K562 (cell line): ENCODE results near the gene BLTP3B. TPM values are rescaled to one million over a fixed set of nuclear protein-coding genes. Genes with fewer than 3 reads are reported as not detected.

ENCODE experiments used
- ATAC-seq: fragments of 200-7000 bp; cut with Tn5 transposase; 3 replicates; pipeline ENCODE4 v1.9.1; 2020; ENCODE audit warnings: moderate library complexity
- BruUV-seq: library from RNA; stranded (reverse); fragments of 400-500 nt; replicated peaks from 2 replicates; lab custom pipeline; 2021; lab: Mats Ljungman, UMichigan
- CTCF ChIA-PET: fragments of 300-600 bp; formaldehyde crosslinking; extraction: SDS; loops from one replicate; lab custom pipeline; 2021; ENCODE audit warnings: low intra/inter-chr PET ratio; lab: Yijun Ruan, JAX
- POLR2A ChIA-PET: fragments of 300-600, 350-650 bp; sonication (Branson Sonifier 250); formaldehyde crosslinking; extraction: SDS; loops from one replicate; lab custom pipeline; 2021; ENCODE audit warnings: antibody characterized with exemption, inconsistent platforms; lab: Yijun Ruan, JAX
- DNase-seq, 4 experiments: peaks; one replicate each; pipeline versions ENCODE4 v3.0.0 to v3.0.0-alpha.2; 2011 to 2018; ENCODE audit warnings: low spot score in 3 of 4, mixed read lengths in 3 of 4; ENCODE audit errors: extremely low read depth in 1 of 4
- FAIRE-seq: peaks from 2 replicates; lab custom pipeline; 2011; peaks lifted over from hg19 to GRCh38; lab: Jason Lieb, UNC
- H2AFZ ChIP-seq: 2 replicates; pipeline ENCODE4 v1.6.0; 2011; ENCODE audit warnings: low read depth, low read length, control low read depth, inconsistent platforms
- H3K27ac ChIP-seq: fragments of 200-600 bp; 3 replicates; pipeline ENCODE4 v1.8.0; 2011; ENCODE audit warnings: low read depth, mild to moderate bottlenecking, control low read depth, inconsistent platforms, low read length, moderate library complexity, mixed read lengths; ENCODE audit errors: extremely low read depth
- H3K27me3 ChIP-seq, 2 experiments: fragments of 300-600 bp in 1 of 2; 2 replicates in 1 of 2; 3 replicates in 1 of 2; pipeline versions ENCODE4 v1.6.0 to v1.8.0; 2011; ENCODE audit warnings: inconsistent platforms in 2 of 2, low read length in 2 of 2, mild to moderate bottlenecking in 1 of 2, mixed read lengths in 1 of 2, moderate library complexity in 1 of 2; ENCODE audit not compliant: control insufficient read depth in 2 of 2, insufficient read depth in 2 of 2
- H3K36me3 ChIP-seq: fragments of 300-600 bp; 3 replicates; pipeline ENCODE4 v1.8.0; 2011; ENCODE audit warnings: mild to moderate bottlenecking, low read length, inconsistent platforms; ENCODE audit not compliant: control insufficient read depth, insufficient read depth
- H3K4me1 ChIP-seq, 2 experiments: fragments of 200-600 bp in 1 of 2; replicated peaks in 1 of 2; 2 replicates in 1 of 2; 3 replicates in 1 of 2; pipeline versions ENCODE4 v1.5.1 to v1.8.0; 2011; ENCODE audit warnings: inconsistent platforms in 2 of 2, low read length in 2 of 2, mild to moderate bottlenecking in 1 of 2, mixed read lengths in 1 of 2, moderate library complexity in 1 of 2; ENCODE audit not compliant: control insufficient read depth in 2 of 2, insufficient read depth in 2 of 2
- H3K4me2 ChIP-seq: 2 replicates; pipeline ENCODE4 v1.6.1; 2011; ENCODE audit warnings: low read length, control low read depth, inconsistent platforms, mixed read lengths; ENCODE audit not compliant: insufficient read depth
- H3K4me3 ChIP-seq: fragments of 200-600 bp; sonication (generic), shearing (Covaris generic); 2 replicates; pipeline ENCODE4 v1.5.1; 2016; ENCODE audit warnings: control low read depth, inconsistent platforms
- H3K79me2 ChIP-seq: fragments of 200-600 bp; 3 replicates; pipeline ENCODE4 v1.8.0; 2011; ENCODE audit warnings: low read length, inconsistent platforms; ENCODE audit not compliant: control insufficient read depth, insufficient read depth
- H3K9ac ChIP-seq, 2 experiments: 2 replicates each; pipeline versions ENCODE4 v1.6.0 to v1.6.1; 2011; ENCODE audit warnings: low read depth in 2 of 2, low read length in 2 of 2, control low read depth in 1 of 2, inconsistent platforms in 1 of 2, mild to moderate bottlenecking in 1 of 2, mixed read lengths in 1 of 2; ENCODE audit not compliant: insufficient read depth in 1 of 2
- H3K9me1 ChIP-seq: one replicate; pipeline ENCODE4 v1.6.0; 2011; ENCODE audit warnings: inconsistent platforms, mild to moderate bottlenecking, low read length, moderate library complexity; ENCODE audit not compliant: control insufficient read depth, insufficient read depth
- H3K9me3 ChIP-seq: replicated peaks from 2 replicates; pipeline ENCODE4 v1.5.1; 2011; ENCODE audit warnings: low read depth, low read length, inconsistent platforms; ENCODE audit not compliant: control insufficient read depth, insufficient read depth
- H4K20me1 ChIP-seq: replicated peaks from 2 replicates; pipeline ENCODE4 v1.6.1; 2011; ENCODE audit warnings: low read length, inconsistent platforms, mixed read lengths; ENCODE audit not compliant: control insufficient read depth, insufficient read depth
- ARID3A ChIP-seq: IDR thresholded peaks from 2 replicates; pipeline ENCODE4 v1.6.1; 2012; ENCODE audit warnings: low read depth, low read length, improper control_type of control experiment, borderline replicate concordance
- CCNT2 ChIP-seq: IDR thresholded peaks from 2 replicates; pipeline ENCODE4 v1.6.1; 2011; ENCODE audit warnings: borderline replicate concordance, low read depth, mild to moderate bottlenecking, moderate library complexity, mixed read lengths, low read length; ENCODE audit not compliant: insufficient read length; ENCODE audit errors: extremely low read depth
- COPS2 ChIP-seq: fragments of 450-650 bp; conservative IDR thresholded peaks from 2 replicates; pipeline ENCODE4 v1.6.1; 2016; ENCODE audit warnings: mild to moderate bottlenecking, moderate library complexity
- DPF2 ChIP-seq: fragments of 450-650 bp; IDR thresholded peaks from 2 replicates; pipeline ENCODE4 v1.6.1; 2016
- FOS ChIP-seq: IDR thresholded peaks from 3 replicates; pipeline ENCODE4 v1.6.1; 2011; ENCODE audit not compliant: insufficient read length; ENCODE audit errors: extremely low read depth
- PRPF4 ChIP-seq: fragments of 200-400 bp; formaldehyde crosslinking; IDR thresholded peaks from one replicate; pipeline ENCODE4 v1.6.1; 2017; ENCODE audit warnings: low read length, low read depth, mild to moderate bottlenecking; ENCODE audit not compliant: insufficient read depth, poor library complexity, severe bottlenecking
- SMAD1 ChIP-seq: fragments of 150-350 bp; IDR thresholded peaks from 2 replicates; pipeline ENCODE4 v1.6.1; 2014; ENCODE audit warnings: low read length, low read depth; ENCODE audit not compliant: partially characterized antibody
- SMAD4 ChIP-seq: fragments of 250-450 bp; sonication (Bioruptor Pico); conservative IDR thresholded peaks from 2 replicates; pipeline ENCODE4 v1.8.0; 2021; ENCODE audit warnings: inconsistent platforms, mild to moderate bottlenecking, moderate library complexity
- TFAM ChIP-seq: fragments of 250-450 bp; sonication (Bioruptor Pico); conservative IDR thresholded peaks from 2 replicates; pipeline ENCODE4 v1.5.0; 2021; ENCODE audit warnings: mild to moderate bottlenecking, moderate library complexity
- WHSC1 ChIP-seq: IDR thresholded peaks from one replicate; pipeline ENCODE4 v1.6.1; 2012; ENCODE audit warnings: low read length, control low read depth, inconsistent platforms
- XRCC3 ChIP-seq: fragments of 450-650 bp; IDR thresholded peaks from 2 replicates; pipeline ENCODE4 v1.6.1; 2017; ENCODE audit warnings: mild to moderate bottlenecking, moderate library complexity
- ZC3H8 ChIP-seq: fragments of 450-650 bp; IDR thresholded peaks from 2 replicates; pipeline ENCODE4 v1.6.1; 2017
- ZNF212 ChIP-seq: fragments of 450-650 bp; formaldehyde crosslinking; IDR thresholded peaks from 2 replicates; pipeline ENCODE4 v1.4.0; 2020; ENCODE audit warnings: mild to moderate bottlenecking
- ZNF830 ChIP-seq: fragments of 250-450 bp; sonication (Bioruptor Pico); IDR thresholded peaks from 2 replicates; pipeline ENCODE4 v1.5.0; 2021; ENCODE audit warnings: mild to moderate bottlenecking
- WGBS: fragments of 100-300 bp; shearing (Covaris generic); methylation state at CpG from one replicate; pipeline ENCODE4 v1.1.6; 2016; ENCODE audit warnings: low coverage, mixed read lengths; ENCODE audit not compliant: insufficient coverage; ENCODE audit errors: missing lambda C conversion rate; 5-methylcytosine and 5-hydroxymethylcytosine counted together
- in situ Hi-C: fragments of 300-500 bp; cut with MboI; formaldehyde crosslinking; loops from 4 replicates; pipeline ENCODE4 v1.15.0; 2018; ENCODE audit warnings: inconsistent platforms, mixed read lengths
- intact Hi-C: fragments of 100-400 bp; cut with micrococcal nuclease; formaldehyde crosslinking; loops from 2 replicates; pipeline ENCODE4 v1.14.2; 2022
- polyA plus RNA-seq, 8 experiments: library from polyadenylated mRNA; depleted of rRNA in 4 of 8; stranded (reverse) in 5 of 8; unstranded in 3 of 8; fragments of >200 nt; fragmentation: Nextera tagmentation in 2 of 8; fragmentation: Illumina TruSeq in 1 of 8; extraction: Ambion mirVana in 2 of 8; extraction: Trizol in 1 of 8; gene quantifications; 2 replicates each; pipeline versions ENCODE4 v1.2.1 to v1.2.3, GENCODE V29; 2011 to 2014; ENCODE audit warnings: inconsistent platforms in 1 of 8, missing spikeins in 1 of 8
- total RNA-seq, 7 experiments: library from RNA; depleted of rRNA in 6 of 7; stranded (reverse); fragments of >200 nt in 6 of 7; fragmentation: Illumina TruSeq in 2 of 7; extraction: Trizol in 2 of 7; gene quantifications; 2 replicates each; pipeline versions ENCODE4 v1.2.1 to v1.2.3, GENCODE V29; 2011 to 2021; ENCODE audit warnings: low replicate concordance in 1 of 7
- TF ChIP-seq, protein P1 (sequence below): sonication (generic); formaldehyde crosslinking; IDR thresholded peaks from 2 replicates; pipeline ENCODE4 v1.8.0; 2022; ENCODE audit warnings: mild to moderate bottlenecking, missing genetic modification reagents, borderline replicate concordance
- TF ChIP-seq, protein P2 (sequence below): fragments of 450-650 bp; conservative IDR thresholded peaks from 2 replicates; pipeline ENCODE4 v1.6.1; 2016; ENCODE audit warnings: missing genetic modification characterization, low read depth, mild to moderate bottlenecking, control low read depth, missing compliant biosample characterization

The BLTP3B gene
- total and polyA plus RNA-seq, 9 of the 15 experiments (the other 6 are each of a cell fraction or from before 2014, with no cell fraction given): 3.9 to 27.4 (median 19.7) TPM

GRCh38 chr12:100166232-100166631 lies 23.6 kb upstream of the BLTP3B start:
- BruUV-seq: no TSS peak
- no peaks in the 10 kb centered on the region for H3K36me3 ChIP-seq
- H3K4me3 ChIP-seq: no peak overlapping the region
- H3K79me2 ChIP-seq: no peaks in the 10 kb centered on the region
- no peaks in the 10 kb centered on the region for H3K9me1 ChIP-seq
- H3K4me2 ChIP-seq: no peak overlapping the region
- H3K9ac ChIP-seq: no peak overlapping the region
- intact Hi-C loops: no loop called here
- peaks cover 0 to 5% of the 10 kb centered on the region in 2 experiments; a peak in 3 of 5 replicates for H3K4me1 ChIP-seq
- ChIA-PET POLR2A (interaction anchor here (0.6 to 1.0 kb wide), 2 partner anchors 30 to 1431 kb away, joined by 3 read pairs; no protein-coding TSS in a partner anchor), CTCF (no interaction called here)
- H3K9me3 ChIP-seq: no peaks in the 10 kb centered on the region
- no peak for TF ChIP-seq ARID3A
- no peak for TF ChIP-seq ZC3H8
- TF ChIP-seq PRPF4: no peak
- no peak for TF ChIP-seq ZNF212 (CRISPR knock-in tag)
- TF ChIP-seq, protein P1, sequence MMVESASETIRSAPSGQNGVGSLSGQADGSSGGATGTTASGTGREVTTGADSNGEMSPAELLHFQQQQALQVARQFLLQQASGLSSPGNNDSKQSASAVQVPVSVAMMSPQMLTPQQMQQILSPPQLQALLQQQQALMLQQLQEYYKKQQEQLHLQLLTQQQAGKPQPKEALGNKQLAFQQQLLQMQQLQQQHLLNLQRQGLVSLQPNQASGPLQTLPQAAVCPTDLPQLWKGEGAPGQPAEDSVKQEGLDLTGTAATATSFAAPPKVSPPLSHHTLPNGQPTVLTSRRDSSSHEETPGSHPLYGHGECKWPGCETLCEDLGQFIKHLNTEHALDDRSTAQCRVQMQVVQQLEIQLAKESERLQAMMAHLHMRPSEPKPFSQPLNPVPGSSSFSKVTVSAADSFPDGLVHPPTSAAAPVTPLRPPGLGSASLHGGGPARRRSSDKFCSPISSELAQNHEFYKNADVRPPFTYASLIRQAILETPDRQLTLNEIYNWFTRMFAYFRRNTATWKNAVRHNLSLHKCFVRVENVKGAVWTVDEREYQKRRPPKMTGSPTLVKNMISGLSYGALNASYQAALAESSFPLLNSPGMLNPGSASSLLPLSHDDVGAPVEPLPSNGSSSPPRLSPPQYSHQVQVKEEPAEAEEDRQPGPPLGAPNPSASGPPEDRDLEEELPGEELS (CRISPR knock-in tag): no peak
- no peak for TF ChIP-seq XRCC3
- no peak for TF ChIP-seq ZNF830 (CRISPR knock-in tag)
- TF ChIP-seq DPF2: no peak
- no peak for TF ChIP-seq SMAD1
- no peak for TF ChIP-seq COPS2
- no peak for TF ChIP-seq FOS
- TF ChIP-seq, protein P2, sequence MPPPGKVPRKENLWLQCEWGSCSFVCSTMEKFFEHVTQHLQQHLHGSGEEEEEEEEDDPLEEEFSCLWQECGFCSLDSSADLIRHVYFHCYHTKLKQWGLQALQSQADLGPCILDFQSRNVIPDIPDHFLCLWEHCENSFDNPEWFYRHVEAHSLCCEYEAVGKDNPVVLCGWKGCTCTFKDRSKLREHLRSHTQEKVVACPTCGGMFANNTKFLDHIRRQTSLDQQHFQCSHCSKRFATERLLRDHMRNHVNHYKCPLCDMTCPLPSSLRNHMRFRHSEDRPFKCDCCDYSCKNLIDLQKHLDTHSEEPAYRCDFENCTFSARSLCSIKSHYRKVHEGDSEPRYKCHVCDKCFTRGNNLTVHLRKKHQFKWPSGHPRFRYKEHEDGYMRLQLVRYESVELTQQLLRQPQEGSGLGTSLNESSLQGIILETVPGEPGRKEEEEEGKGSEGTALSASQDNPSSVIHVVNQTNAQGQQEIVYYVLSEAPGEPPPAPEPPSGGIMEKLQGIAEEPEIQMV (tag): no peak
- no peak for TF ChIP-seq SMAD4 (CRISPR knock-in tag)
- no peak for TF ChIP-seq TFAM (CRISPR knock-in tag)
- no peak for TF ChIP-seq WHSC1
- no peak for TF ChIP-seq CCNT2
- H4K20me1 ChIP-seq: no peaks in the 10 kb centered on the region
- ATAC-seq (no peak), DNase-seq (no peak), FAIRE-seq (no peak)
- in situ Hi-C loops: no loop called here
- H2AFZ ChIP-seq: no peak overlapping the region
- 64% methylated on average over 9 of the region's 10 CpGs for WGBS
- no peaks in the 10 kb centered on the region for H3K27me3 ChIP-seq
- H3K27ac ChIP-seq: no peak overlapping the region
